ENCODE measurements around the gene FOXI1.

DNA sequence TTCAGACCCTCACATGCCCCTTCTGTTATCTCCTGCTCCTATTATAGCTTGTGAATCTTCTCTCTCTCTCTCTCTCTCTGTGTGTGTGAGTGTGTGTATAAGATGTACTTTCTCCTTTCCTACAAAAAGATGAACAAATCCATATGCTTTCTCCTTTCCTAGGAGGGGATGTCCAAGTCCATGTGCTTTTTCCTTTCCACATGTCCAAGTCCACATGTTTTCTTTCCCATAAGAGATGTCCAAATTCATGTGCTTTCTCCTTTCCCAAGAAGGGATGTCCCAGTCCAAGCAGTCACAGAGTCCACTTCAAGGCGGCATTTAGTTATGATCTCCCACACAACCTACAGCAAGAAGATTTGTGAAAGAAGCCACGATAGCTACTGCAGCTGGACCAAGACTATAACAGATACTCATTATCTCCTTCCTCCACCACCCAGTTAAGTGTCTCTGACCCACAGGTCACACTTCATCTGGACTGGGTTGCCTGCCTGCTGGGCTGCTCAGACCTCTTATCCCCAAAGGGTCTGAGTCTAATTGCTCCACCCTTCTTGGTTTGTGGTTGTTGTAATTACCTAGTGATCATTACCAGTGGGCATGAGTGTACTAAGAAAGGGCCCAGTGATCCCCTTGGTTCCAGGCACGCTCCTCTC, 18.4 kb upstream of the FOXI1 start:
- no peak for TF ChIP-seq POLR2A (IDR thresholded peaks at IDR 0.05; ENCODE audit: low read depth, low read length)
- TF ChIP-seq POLR2AphosphoS5 (IDR thresholded peaks at IDR 0.05; ENCODE audit: low read depth, low read length), result no peak

All from GM12892 (cell line).